ENCODE measurements around the gene OR10G3. TPM values are rescaled to one million over a fixed set of nuclear protein-coding genes. Genes with fewer than 3 reads are reported as not detected.
A peak's percentile ranks its signal among the peaks of the same experiment; 100 is the strongest.

OR10G3 gene
- total RNA-seq, 1 donor from 2014 or later: not detected

GRCh38 chr14:21525571-21525961 lies 54.3 kb downstream of the OR10G3 start:
- no peak for TF ChIP-seq CTCF (IDR thresholded peaks at IDR 0.05; ENCODE audit: unreplicated experiment)
- H3K4me1 Mint-ChIP-seq (ENCODE audit: unreplicated experiment): peaks cover 23% of the 10 kb centered on the region
- DNase-seq (ENCODE audit: low spot score): no peak
- H3K27me3 Mint-ChIP-seq (ENCODE audit: unreplicated experiment): peaks cover 2% of the 10 kb centered on the region
- H3K9me3 Mint-ChIP-seq (ENCODE audit: unreplicated experiment): no peaks in the 10 kb centered on the region
- H3K36me3 Mint-ChIP-seq (ENCODE audit: low read depth, unreplicated experiment): peaks cover 22% of the 10 kb centered on the region
- H3K4me3 Mint-ChIP-seq (ENCODE audit: unreplicated experiment): peak overlapping the region; percentile 95
- H3K27ac Mint-ChIP-seq (ENCODE audit: unreplicated experiment): peak overlapping the region; percentile 93

GRCh38 chr14:21524575-21525490 lies 55.0 kb downstream of the OR10G3 start:
- Mint-ChIP-seq H3K27ac (ENCODE audit: unreplicated experiment) (peak overlapping the region; percentile 93), H3K9me3 (ENCODE audit: unreplicated experiment) (no peaks in the 10 kb centered on the region)

GRCh38 chr14:21523203-21523602 lies 56.7 kb downstream of the OR10G3 start:
- H3K27me3 Mint-ChIP-seq (ENCODE audit: unreplicated experiment): peaks cover 2% of the 10 kb centered on the region
- TF ChIP-seq CTCF (IDR thresholded peaks at IDR 0.05; ENCODE audit: unreplicated experiment): no peak
- no peaks in the 10 kb centered on the region for H3K9me3 Mint-ChIP-seq (ENCODE audit: unreplicated experiment)
- no peak for DNase-seq (ENCODE audit: low spot score)
- H3K4me1 Mint-ChIP-seq (ENCODE audit: unreplicated experiment): peaks cover 18% of the 10 kb centered on the region
- no peak overlapping the region for H3K27ac Mint-ChIP-seq (ENCODE audit: unreplicated experiment)
- H3K4me3 Mint-ChIP-seq (ENCODE audit: unreplicated experiment): peak overlapping the region; percentile 21
- peaks cover 22% of the 10 kb centered on the region for H3K36me3 Mint-ChIP-seq (ENCODE audit: low read depth, unreplicated experiment)

More at GRCh38 chr14:21524575-21525490, 55.0 kb downstream of the OR10G3 start:
- H3K27me3 Mint-ChIP-seq (ENCODE audit: unreplicated experiment): peaks cover 2% of the 10 kb centered on the region
- no peak for TF ChIP-seq CTCF (IDR thresholded peaks at IDR 0.05; ENCODE audit: unreplicated experiment)
- DNase-seq (ENCODE audit: low spot score): no peak
- peaks cover 22% of the 10 kb centered on the region for H3K36me3 Mint-ChIP-seq (ENCODE audit: low read depth, unreplicated experiment)
- peak overlapping the region; percentile 95 for H3K4me3 Mint-ChIP-seq (ENCODE audit: unreplicated experiment)
- H3K4me1 Mint-ChIP-seq (ENCODE audit: unreplicated experiment): peaks cover 23% of the 10 kb centered on the region

GRCh38 chr14:21521501-21521900 lies 58.4 kb downstream of the OR10G3 start:
- Mint-ChIP-seq H3K4me1 (ENCODE audit: unreplicated experiment) (peaks cover 7% of the 10 kb centered on the region), H3K9me3 (ENCODE audit: unreplicated experiment) (no peaks in the 10 kb centered on the region), H3K27me3 (ENCODE audit: unreplicated experiment) (peaks cover 2% of the 10 kb centered on the region), H3K27ac (ENCODE audit: unreplicated experiment) (no peak overlapping the region), H3K36me3 (ENCODE audit: low read depth, unreplicated experiment) (peaks cover 22% of the 10 kb centered on the region), H3K4me3 (ENCODE audit: unreplicated experiment) (no peak overlapping the region)
- no peak for TF ChIP-seq CTCF (IDR thresholded peaks at IDR 0.05; ENCODE audit: unreplicated experiment)
- no peak for DNase-seq (ENCODE audit: low spot score)

- TF ChIP-seq CTCF (IDR thresholded peaks at IDR 0.05; ENCODE audit: unreplicated experiment): no peak
- Mint-ChIP-seq H3K36me3 (ENCODE audit: low read depth, unreplicated experiment) (peaks cover 22% of the 10 kb centered on the region), H3K4me3 (ENCODE audit: unreplicated experiment) (no peak overlapping the region), H3K27ac (ENCODE audit: unreplicated experiment) (no peak overlapping the region), H3K9me3 (ENCODE audit: unreplicated experiment) (no peaks in the 10 kb centered on the region), H3K27me3 (ENCODE audit: unreplicated experiment) (peaks cover 2% of the 10 kb centered on the region), H3K4me1 (ENCODE audit: unreplicated experiment) (peaks cover 6% of the 10 kb centered on the region)
- no peak for DNase-seq (ENCODE audit: low spot score)
These were observed 59.1 kb downstream of the OR10G3 start for GRCh38 chr14:21520767-21521166.

Measured in endothelial cell (in vitro differentiated cells).